DOHH2 (cell line): ENCODE results near the gene KRTAP1-3.
"Not testable (repeated sequence)": the region's sequence is repeated elsewhere in the genome, so short reads cannot be mapped to it uniquely, and the experiment has no call there.

Experiments used
- H3F3A ChIP-seq: fragments of 200-600 bp; sonication (generic), shearing (Covaris generic); 2 replicates; pipeline ENCODE4 v1.6.0; 2016; ENCODE audit warnings: antibody characterized with exemption, mild to moderate bottlenecking; ENCODE audit not compliant: control insufficient read depth, insufficient read depth
- H3K27ac ChIP-seq: fragments of 200-600 bp; sonication (generic); 2 replicates; pipeline ENCODE4 v1.5.1; 2014; ENCODE audit warnings: low read depth, mild to moderate bottlenecking, low read length, moderate library complexity
- H3K27me3 ChIP-seq: fragments of 200-600 bp; sonication (generic); 2 replicates; pipeline ENCODE4 v1.6.1; 2014; ENCODE audit warnings: mild to moderate bottlenecking, low read length, mixed read lengths; ENCODE audit not compliant: control insufficient read depth
- H3K36me3 ChIP-seq: fragments of 200-600 bp; sonication (generic); 2 replicates; pipeline ENCODE4 v1.6.1; 2014; ENCODE audit warnings: mild to moderate bottlenecking, low read length, moderate library complexity, mixed read lengths; ENCODE audit not compliant: control insufficient read depth
- H3K4me1 ChIP-seq: fragments of 200-600 bp; sonication (generic); 2 replicates; pipeline ENCODE4 v1.6.1; 2014; ENCODE audit warnings: mild to moderate bottlenecking, low read length, mixed read lengths; ENCODE audit not compliant: control insufficient read depth
- H3K4me2 ChIP-seq: fragments of 200-600 bp; sonication (generic); 2 replicates; pipeline ENCODE4 v1.6.0; 2014; ENCODE audit warnings: mild to moderate bottlenecking, low read length, moderate library complexity
- H3K4me3 ChIP-seq: fragments of 200-600 bp; sonication (generic); 2 replicates; pipeline ENCODE4 v1.5.1; 2014; ENCODE audit warnings: mild to moderate bottlenecking, low read length, mixed read lengths
- H3K79me2 ChIP-seq: fragments of 200-600 bp; sonication (generic); 2 replicates; pipeline ENCODE4 v1.6.1; 2014; ENCODE audit warnings: mild to moderate bottlenecking, low read length, mixed read lengths; ENCODE audit not compliant: control insufficient read depth
- H3K9me2 ChIP-seq: fragments of 200-600 bp; sonication (generic); replicated peaks from 2 replicates; pipeline ENCODE4 v1.6.1; 2014; ENCODE audit warnings: mild to moderate bottlenecking, low read length, mixed read lengths; ENCODE audit not compliant: control insufficient read depth
- H3K9me3 ChIP-seq: fragments of 200-600 bp; sonication (generic); 2 replicates; pipeline ENCODE4 v1.6.1; 2014; ENCODE audit warnings: antibody characterized with exemption, low read length, mixed read lengths; ENCODE audit not compliant: control insufficient read depth, insufficient read depth
- H4K20me1 ChIP-seq: fragments of 200-600 bp; sonication (generic); 2 replicates; pipeline ENCODE4 v1.6.0; 2014; ENCODE audit warnings: low read depth, mild to moderate bottlenecking, antibody characterized with exemption, low read length, moderate library complexity; ENCODE audit not compliant: control insufficient read depth, insufficient read depth
- EZH2phosphoT487 ChIP-seq: fragments of 200-600 bp; sonication (generic); IDR thresholded peaks from 2 replicates; pipeline ENCODE4 v1.6.1; 2017; ENCODE audit warnings: borderline replicate concordance, mild to moderate bottlenecking, antibody characterized with exemption, low read length, moderate library complexity, mixed read lengths
- TF ChIP-seq, protein P1 (sequence below): fragments of 200-600 bp; sonication (generic); IDR thresholded peaks from one replicate; pipeline ENCODE4 v1.5.1; 2014; ENCODE audit warnings: antibody characterized with exemption, mild to moderate bottlenecking, low read depth, low read length; ENCODE audit not compliant: poor library complexity, severe bottlenecking

The KRTAP1-3 gene

DNA sequence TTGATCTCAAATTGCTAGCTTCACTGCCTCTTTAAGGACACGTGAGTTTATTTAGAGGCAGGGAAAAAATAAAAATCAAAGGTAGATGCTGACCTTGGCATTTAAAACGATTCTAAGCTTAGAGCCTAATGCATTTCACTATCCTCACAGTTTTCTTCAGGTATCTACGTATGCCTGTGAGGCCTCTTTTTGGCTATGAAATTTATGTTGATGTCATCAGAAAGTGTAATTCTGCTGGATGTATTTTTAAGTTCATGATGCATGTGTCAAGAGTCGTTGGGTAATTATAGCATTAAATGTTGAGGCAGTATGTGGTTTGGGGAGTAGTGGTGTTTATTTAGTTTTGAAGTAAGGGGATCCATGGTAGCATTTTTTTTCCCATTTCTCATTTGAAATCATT, 30.7 kb downstream of the KRTAP1-3 start:
- Histone ChIP-seq H3K27me3 (peaks cover 10% of the 10 kb centered on the region), H4K20me1 (no peaks in the 10 kb centered on the region), H3K9me2 (no peaks in the 10 kb centered on the region), H3K4me2 (no peak overlapping the region), H3K9me3 (no peaks in the 10 kb centered on the region), H3K27ac (no peak overlapping the region), H3K79me2 (no peaks in the 10 kb centered on the region), H3K4me1 (no peaks in the 10 kb centered on the region), H3K36me3 (no peaks in the 10 kb centered on the region), H3K4me3 (no peak overlapping the region), H3F3A (no peaks in the 10 kb centered on the region)
- no peak for TF ChIP-seq EZH2phosphoT487
- TF ChIP-seq, protein P1, sequence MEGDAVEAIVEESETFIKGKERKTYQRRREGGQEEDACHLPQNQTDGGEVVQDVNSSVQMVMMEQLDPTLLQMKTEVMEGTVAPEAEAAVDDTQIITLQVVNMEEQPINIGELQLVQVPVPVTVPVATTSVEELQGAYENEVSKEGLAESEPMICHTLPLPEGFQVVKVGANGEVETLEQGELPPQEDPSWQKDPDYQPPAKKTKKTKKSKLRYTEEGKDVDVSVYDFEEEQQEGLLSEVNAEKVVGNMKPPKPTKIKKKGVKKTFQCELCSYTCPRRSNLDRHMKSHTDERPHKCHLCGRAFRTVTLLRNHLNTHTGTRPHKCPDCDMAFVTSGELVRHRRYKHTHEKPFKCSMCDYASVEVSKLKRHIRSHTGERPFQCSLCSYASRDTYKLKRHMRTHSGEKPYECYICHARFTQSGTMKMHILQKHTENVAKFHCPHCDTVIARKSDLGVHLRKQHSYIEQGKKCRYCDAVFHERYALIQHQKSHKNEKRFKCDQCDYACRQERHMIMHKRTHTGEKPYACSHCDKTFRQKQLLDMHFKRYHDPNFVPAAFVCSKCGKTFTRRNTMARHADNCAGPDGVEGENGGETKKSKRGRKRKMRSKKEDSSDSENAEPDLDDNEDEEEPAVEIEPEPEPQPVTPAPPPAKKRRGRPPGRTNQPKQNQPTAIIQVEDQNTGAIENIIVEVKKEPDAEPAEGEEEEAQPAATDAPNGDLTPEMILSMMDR: no peak

DNA sequence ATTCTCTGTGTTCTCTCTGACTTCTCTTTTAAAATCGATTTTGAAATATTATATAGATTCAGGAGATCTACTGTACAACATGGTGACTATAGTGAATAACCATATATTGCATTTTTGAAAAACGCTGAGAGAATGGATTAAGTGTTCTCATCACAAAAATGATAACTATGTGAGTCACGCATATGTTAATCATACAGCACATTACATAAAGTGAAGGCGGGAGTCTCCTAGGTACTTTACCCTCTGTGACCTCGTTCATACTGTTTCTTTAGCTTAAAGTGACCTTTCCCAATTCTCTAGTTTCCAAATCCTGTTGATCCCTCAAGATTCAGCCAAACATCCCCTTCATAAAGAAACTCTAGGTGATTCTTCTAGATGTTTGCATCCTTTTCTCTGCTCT, 31.9 kb downstream of the KRTAP1-3 start:
- no peaks in the 10 kb centered on the region for H3K79me2 ChIP-seq
- H3K27me3 ChIP-seq: peaks cover 15% of the 10 kb centered on the region
- H3F3A ChIP-seq: no peaks in the 10 kb centered on the region
- no peak overlapping the region for H3K4me3 ChIP-seq
- no peaks in the 10 kb centered on the region for H3K4me1 ChIP-seq
- no peaks in the 10 kb centered on the region for H4K20me1 ChIP-seq
- H3K36me3 ChIP-seq: no peaks in the 10 kb centered on the region
- no peak overlapping the region for H3K27ac ChIP-seq
- H3K9me2 ChIP-seq: no peaks in the 10 kb centered on the region
- no peaks in the 10 kb centered on the region for H3K9me3 ChIP-seq
- TF ChIP-seq EZH2phosphoT487: no peak
- TF ChIP-seq, protein P1: no peak
- H3K4me2 ChIP-seq: no peak overlapping the region

DNA sequence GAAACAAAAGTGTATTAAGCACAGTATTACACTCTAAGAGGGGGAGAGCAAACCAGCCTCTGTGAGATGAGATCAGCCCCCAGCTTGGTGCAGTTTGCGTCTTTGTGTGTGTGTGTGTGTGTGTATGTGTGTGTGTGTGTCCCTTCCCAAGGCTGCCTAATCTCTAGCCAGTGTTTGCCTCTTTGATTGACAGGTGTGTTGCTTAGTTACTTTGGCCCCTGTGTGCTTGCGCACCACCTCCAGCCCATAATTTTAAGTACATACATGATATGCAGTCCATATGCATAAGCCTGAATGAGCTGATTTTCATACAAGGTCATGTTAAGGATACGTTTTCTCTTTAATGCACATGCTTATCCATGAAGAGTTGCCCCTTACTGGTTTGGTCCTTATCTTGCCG, 32.9 kb downstream of the KRTAP1-3 start:
- no peak overlapping the region for H3K27ac ChIP-seq
- no peak overlapping the region for H3K4me3 ChIP-seq

DNA sequence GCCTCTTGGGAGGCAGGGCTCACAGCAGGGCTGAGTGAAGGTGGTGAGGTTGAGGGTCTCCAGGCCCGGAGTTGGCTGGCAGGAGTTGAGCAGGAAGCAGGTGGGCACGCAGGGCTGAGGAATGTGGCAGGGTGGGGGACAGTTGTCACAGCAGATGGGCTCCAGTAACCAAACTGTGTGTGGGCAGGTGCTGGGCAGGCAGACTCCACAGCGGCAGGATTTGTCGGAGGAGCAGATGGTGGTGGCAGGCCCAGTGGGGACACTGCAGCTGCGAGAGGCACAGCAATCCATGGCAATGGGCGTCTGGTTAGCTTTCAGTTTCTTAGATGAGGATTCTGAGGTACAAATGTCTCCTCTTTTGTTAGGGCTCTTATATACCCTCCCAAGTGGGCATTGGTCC, 35.1 kb downstream of the KRTAP1-3 start, which contains the start of gene KRTAP3-2:
Gene KRTAP3-2 (minus strand): TSS at position 344 of the 400 bp plus-strand sequence. CDS start 53 bp downstream, at position 291.
- H3K27me3 ChIP-seq: peaks cover 20% of the 10 kb centered on the region
- not testable (repeated sequence) for H3K36me3 ChIP-seq, H3K4me3 ChIP-seq, H4K20me1 ChIP-seq, H3K4me2 ChIP-seq, H3K79me2 ChIP-seq, H3K9me3 ChIP-seq, H3K27ac ChIP-seq, H3F3A ChIP-seq, H3K9me2 ChIP-seq, H3K4me1 ChIP-seq

More for the DNA sequence above, 32.9 kb downstream of the KRTAP1-3 start:
- Histone ChIP-seq H3K9me3 (no peaks in the 10 kb centered on the region), H4K20me1 (no peaks in the 10 kb centered on the region), H3K4me1 (no peaks in the 10 kb centered on the region), H3K4me2 (no peak overlapping the region), H3K27me3 (peaks cover 23% of the 10 kb centered on the region), H3K36me3 (no peaks in the 10 kb centered on the region), H3F3A (no peaks in the 10 kb centered on the region), H3K79me2 (no peaks in the 10 kb centered on the region), H3K9me2 (no peaks in the 10 kb centered on the region)
- TF ChIP-seq EZH2phosphoT487: no peak
- TF ChIP-seq, protein P1: no peak
